Measurements from ENCODE around the gene IL10RB. TPM values are rescaled to one million over a fixed set of nuclear protein-coding genes. Genes with fewer than 3 reads are reported as not detected.

IL10RB gene
- total and polyA plus RNA-seq, 10 donors = 25.4 to 89.7 (median 55.3) TPM

GRCh38 chr21:33313611-33314010 lies 47.4 kb downstream of the IL10RB start:
- intact Hi-C loops (cut with DNase I; ENCODE audit: low total_unique reads) = no loop called here
- no peak overlapping the region for H3K4me3 ChIP-seq
- peaks cover 0 to 25% (median 9%) of the 10 kb centered on the region in 6 donors for H3K4me1 ChIP-seq
- H3K9me3 ChIP-seq = peaks cover 0 to 3% (median 0%) of the 10 kb centered on the region in 8 donors
- DNase-seq = no peak
- no peaks in the 10 kb centered on the region for H3K27me3 ChIP-seq (replicated peaks in 1 of 7)
- no peaks in the 10 kb centered on the region for H3K36me3 ChIP-seq
- TF ChIP-seq POLR2A (IDR thresholded peaks at IDR 0.05) (no peak), POLR2AphosphoS5 (IDR thresholded peaks at IDR 0.05) (no peak), CTCF (IDR thresholded peaks at IDR 0.05 in 8 of 11, conservative IDR thresholded peaks at IDR 0.05 in 3 of 11) (no peak)
- 84 to 98% (median 93%) methylated on average over 4 of the region's 4 CpGs for WGBS, 5 donors
- H3K27ac ChIP-seq = no peak overlapping the region

DNA sequence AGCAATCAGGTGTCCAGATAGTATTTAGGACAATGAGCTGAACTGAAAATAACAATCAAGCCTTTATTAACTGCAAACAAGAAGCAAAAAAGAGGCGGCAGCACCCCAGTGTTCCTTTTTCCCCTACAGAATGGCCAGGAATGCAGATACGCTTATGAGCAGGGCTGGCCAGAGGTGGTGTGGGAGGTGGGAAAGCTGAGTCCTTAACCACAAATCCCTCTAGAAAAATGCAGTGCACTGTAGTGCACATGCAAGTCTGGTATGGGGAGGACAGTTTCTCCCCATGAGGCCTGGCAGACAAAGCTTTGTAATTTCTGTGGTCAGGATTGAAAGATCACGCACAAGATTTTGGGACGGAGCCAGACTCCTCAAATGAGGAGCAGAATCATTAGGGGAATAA lies 47.9 kb downstream of the IL10RB start:
- DNase-seq = no peak
- H3K9me3 ChIP-seq = peaks cover 0 to 3% (median 0%) of the 10 kb centered on the region in 8 donors
- H3K36me3 ChIP-seq = no peaks in the 10 kb centered on the region
- H3K4me1 ChIP-seq = peaks cover 0 to 20% (median 4%) of the 10 kb centered on the region in 6 donors
- intact Hi-C loops (cut with DNase I; ENCODE audit: low total_unique reads) = no loop called here
- 70 to 94% (median 77%) methylated on average over 4 of the region's 4 CpGs for WGBS, 5 donors
- H3K27me3 ChIP-seq (replicated peaks in 1 of 7) = no peaks in the 10 kb centered on the region
- no peak overlapping the region for H3K27ac ChIP-seq
- H3K4me3 ChIP-seq = no peak overlapping the region
- TF ChIP-seq POLR2A (IDR thresholded peaks at IDR 0.05) (no peak), POLR2AphosphoS5 (IDR thresholded peaks at IDR 0.05) (no peak), CTCF (IDR thresholded peaks at IDR 0.05 in 8 of 11, conservative IDR thresholded peaks at IDR 0.05 in 3 of 11) (no peak)

DNA sequence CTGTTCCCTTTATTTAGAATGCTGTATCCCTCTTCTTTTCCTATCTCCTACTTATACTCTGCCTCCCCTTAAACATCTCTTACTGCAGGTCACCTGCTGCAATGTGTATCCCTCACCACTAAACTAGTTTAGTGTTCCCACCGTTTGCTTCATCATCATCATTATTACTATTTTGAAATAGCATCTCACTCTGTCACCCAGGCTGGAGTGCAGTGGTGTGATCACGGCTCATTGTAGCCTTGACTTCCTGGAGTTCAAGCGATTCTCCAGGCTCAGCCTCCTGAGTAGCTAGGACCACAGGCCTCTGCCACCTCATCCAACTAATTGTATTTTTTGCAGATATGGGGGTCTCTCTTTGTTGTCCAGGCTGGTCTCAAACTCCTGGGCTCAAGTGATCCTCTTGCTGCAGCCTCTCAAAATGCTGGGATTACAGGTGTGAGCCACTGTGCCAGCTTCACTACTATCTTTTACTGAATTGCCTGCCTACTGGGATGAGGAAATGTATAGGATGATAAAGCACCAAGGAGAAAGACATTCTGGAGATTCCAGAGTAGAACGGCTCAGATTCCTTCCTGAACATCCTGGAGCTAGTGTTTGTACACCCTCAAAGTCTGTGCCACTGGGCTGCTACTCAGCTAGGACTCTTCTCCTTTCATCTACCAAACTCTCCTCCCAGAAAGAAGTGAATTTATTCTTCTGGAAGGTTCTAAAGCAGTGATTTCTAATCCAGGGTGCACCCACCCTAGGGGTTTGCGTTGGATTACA lies 50.0 kb downstream of the IL10RB start:
- no peak for DNase-seq
- Histone ChIP-seq H3K27ac (peak overlapping the region in 4 of 8 donors; percentile 32 to 63 (median 47)), H3K27me3 (replicated peaks in 1 of 7) (no peaks in the 10 kb centered on the region), H3K4me3 (no peak overlapping the region), H3K36me3 (no peaks in the 10 kb centered on the region), H3K4me1 (peaks cover 0 to 19% (median 0%) of the 10 kb centered on the region in 6 donors), H3K9me3 (no peaks in the 10 kb centered on the region)
- WGBS, 5 donors = 69 to 87% (median 75%) methylated on average over 5 of the region's 5 CpGs
- intact Hi-C loops (cut with DNase I; ENCODE audit: low total_unique reads) = no loop called here
- TF ChIP-seq CTCF (IDR thresholded peaks at IDR 0.05 in 8 of 11, conservative IDR thresholded peaks at IDR 0.05 in 3 of 11) (no peak), POLR2AphosphoS5 (IDR thresholded peaks at IDR 0.05) (no peak), POLR2A (IDR thresholded peaks at IDR 0.05) (no peak)

DNA sequence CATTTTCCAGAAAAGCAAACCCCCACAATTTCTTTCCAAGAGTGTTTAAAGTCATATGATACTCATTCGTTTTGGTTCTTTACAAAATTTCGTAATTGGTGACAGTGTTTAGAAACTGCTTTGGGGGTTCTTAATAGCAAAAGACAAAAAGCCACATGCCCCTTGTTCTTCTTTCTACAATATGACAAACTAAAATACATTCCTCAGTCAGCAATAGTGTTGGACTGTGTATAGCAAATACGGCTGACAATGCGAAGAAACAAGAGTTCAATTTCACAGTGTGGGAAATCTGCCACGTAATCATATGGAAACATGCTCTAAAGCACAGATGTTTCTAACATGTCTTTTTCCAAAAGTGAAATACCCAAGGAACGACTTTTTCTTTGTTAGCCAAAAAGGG lies 51.0 kb downstream of the IL10RB start:
- H3K27me3 ChIP-seq (replicated peaks in 1 of 7) = no peaks in the 10 kb centered on the region
- DNase-seq = no peak
- H3K27ac ChIP-seq = peak overlapping the region in 6 of 8 donors; percentile 33 to 70 (median 50)
- 48 to 70% (median 62%) methylated on average over 6 of the region's 6 CpGs for WGBS, 5 donors
- H3K4me3 ChIP-seq = no peak overlapping the region
- no peaks in the 10 kb centered on the region for H3K9me3 ChIP-seq
- intact Hi-C loops (cut with DNase I; ENCODE audit: low total_unique reads) = no loop called here
- TF ChIP-seq POLR2AphosphoS5 (IDR thresholded peaks at IDR 0.05) (no peak), POLR2A (IDR thresholded peaks at IDR 0.05) (no peak), CTCF (IDR thresholded peaks at IDR 0.05 in 8 of 11, conservative IDR thresholded peaks at IDR 0.05 in 3 of 11) (no peak)
- no peaks in the 10 kb centered on the region for H3K36me3 ChIP-seq
- peaks cover 0 to 19% (median 0%) of the 10 kb centered on the region in 6 donors for H3K4me1 ChIP-seq

Data from spleen (tissue), 11 donors.